ENCODE results near the gene ST6GALNAC6. TPM values are rescaled to one million over a fixed set of nuclear protein-coding genes. Genes with fewer than 3 reads are reported as not detected.

Gene ST6GALNAC6
- total and polyA plus RNA-seq, 10 donors, result 29.0 to 118 (median 71.6) TPM

DNA sequence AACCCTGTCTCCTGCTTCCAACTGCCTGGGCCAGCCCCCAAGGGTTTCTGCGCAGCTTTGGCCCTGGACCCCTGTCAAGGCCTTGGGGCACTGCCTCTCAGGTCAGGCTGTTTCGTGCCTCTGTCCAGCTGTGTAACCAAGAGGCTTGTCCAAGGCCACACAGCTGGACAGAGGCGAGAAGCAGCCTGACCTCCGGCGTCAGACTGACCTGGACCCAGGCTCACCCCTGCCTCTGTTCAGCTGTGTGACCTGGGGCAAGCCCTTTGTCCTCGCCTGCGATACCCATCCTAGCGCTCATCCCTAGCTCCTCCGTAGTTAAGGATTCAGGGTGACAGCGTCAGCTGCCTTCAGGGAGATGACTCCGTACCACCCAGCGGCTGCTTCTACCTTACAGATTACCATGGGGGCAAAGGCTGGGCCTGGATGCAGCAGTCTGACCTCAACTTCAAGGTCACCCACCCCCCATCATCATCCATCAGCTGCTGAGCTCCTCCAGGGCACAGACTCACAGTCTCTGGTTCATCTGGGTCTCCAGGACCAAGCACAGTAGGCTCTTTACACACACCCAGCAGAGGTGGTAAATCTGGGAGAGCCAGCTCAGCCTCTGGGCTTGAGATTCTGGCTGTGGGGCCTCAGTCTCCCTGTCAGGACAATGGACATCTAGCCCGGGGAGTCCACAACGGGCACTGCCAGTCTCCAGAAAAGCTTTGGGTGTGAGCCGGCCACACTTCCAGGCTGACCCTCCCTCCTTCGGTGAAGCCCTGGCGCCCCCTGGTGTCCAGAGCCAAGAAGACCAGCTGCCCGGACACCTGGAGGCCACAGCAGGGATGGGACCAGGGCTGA lies 29.9 kb downstream of the ST6GALNAC6 start:
- no peaks in the 10 kb centered on the region for H3K27me3 ChIP-seq (replicated peaks in 1 of 7)
- H3K4me3 ChIP-seq, result no peak overlapping the region
- DNase-seq, result peak; percentile 97
- H3K4me1 ChIP-seq, result peaks cover 32 to 99% (median 65%) of the 10 kb centered on the region in 6 donors
- 40 to 61% (median 56%) methylated on average over 10 to 18 of the region's 18 CpGs for WGBS, 5 donors
- intact Hi-C loops (cut with DNase I; ENCODE audit: low total_unique reads), result loop anchor here (10.0 kb wide), 1 partner anchor 75 kb away; no protein-coding TSS in a partner anchor
- TF ChIP-seq POLR2A (IDR thresholded peaks at IDR 0.05) (no peak), POLR2AphosphoS5 (IDR thresholded peaks at IDR 0.05) (peak; percentile 82 to 83 (median 82))
- TF ChIP-seq, protein P1, sequence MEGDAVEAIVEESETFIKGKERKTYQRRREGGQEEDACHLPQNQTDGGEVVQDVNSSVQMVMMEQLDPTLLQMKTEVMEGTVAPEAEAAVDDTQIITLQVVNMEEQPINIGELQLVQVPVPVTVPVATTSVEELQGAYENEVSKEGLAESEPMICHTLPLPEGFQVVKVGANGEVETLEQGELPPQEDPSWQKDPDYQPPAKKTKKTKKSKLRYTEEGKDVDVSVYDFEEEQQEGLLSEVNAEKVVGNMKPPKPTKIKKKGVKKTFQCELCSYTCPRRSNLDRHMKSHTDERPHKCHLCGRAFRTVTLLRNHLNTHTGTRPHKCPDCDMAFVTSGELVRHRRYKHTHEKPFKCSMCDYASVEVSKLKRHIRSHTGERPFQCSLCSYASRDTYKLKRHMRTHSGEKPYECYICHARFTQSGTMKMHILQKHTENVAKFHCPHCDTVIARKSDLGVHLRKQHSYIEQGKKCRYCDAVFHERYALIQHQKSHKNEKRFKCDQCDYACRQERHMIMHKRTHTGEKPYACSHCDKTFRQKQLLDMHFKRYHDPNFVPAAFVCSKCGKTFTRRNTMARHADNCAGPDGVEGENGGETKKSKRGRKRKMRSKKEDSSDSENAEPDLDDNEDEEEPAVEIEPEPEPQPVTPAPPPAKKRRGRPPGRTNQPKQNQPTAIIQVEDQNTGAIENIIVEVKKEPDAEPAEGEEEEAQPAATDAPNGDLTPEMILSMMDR (IDR thresholded peaks at IDR 0.05 in 8 of 11, conservative IDR thresholded peaks at IDR 0.05 in 3 of 11), result peak; percentile 93 to 99 (median 96)
- peak overlapping the region in 5 of 8 donors; percentile 79 to 86 (median 82) for H3K27ac ChIP-seq
- peaks cover 0 to 45% (median 6%) of the 10 kb centered on the region in 6 donors for H3K36me3 ChIP-seq
- H3K9me3 ChIP-seq, result no peaks in the 10 kb centered on the region

DNA sequence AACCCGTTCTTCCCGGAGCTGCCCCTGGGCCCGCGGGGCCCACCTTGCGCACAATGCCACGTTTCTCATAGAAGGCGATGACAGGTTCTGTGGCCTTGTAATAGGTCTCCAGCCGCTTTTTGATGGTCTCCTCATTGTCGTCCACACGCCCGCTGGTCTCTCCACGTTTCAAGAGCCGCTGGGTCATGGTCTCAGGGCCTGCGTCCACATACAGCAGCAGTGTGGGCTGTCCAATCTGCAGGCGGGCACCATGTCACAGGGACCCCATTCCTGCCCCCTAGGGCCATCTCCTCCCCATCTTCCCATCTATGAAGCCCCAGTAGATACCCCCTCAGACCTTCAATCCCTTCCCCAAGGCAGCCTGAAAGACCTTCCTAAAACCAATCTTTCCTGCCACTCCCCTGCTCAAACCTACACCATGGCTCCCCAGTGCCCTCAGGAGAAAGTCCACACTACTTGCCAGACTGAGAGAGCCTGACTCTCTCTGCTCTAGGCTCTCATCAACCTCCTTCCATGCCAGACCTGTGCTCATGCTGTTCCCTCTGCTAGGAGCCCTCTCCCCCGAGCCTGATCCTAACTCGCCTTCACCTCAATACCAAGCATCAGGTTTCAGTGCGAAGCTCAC lies 31.0 kb downstream of the ST6GALNAC6 start:
- no peak for DNase-seq
- no peak overlapping the region for H3K4me3 ChIP-seq
- TF ChIP-seq POLR2AphosphoS5 (IDR thresholded peaks at IDR 0.05) (no peak), POLR2A (IDR thresholded peaks at IDR 0.05) (no peak)
- TF ChIP-seq, protein P1 (IDR thresholded peaks at IDR 0.05 in 8 of 11, conservative IDR thresholded peaks at IDR 0.05 in 3 of 11), result no peak
- peaks cover 0 to 45% (median 6%) of the 10 kb centered on the region in 6 donors for H3K36me3 ChIP-seq
- H3K9me3 ChIP-seq, result no peaks in the 10 kb centered on the region
- no peaks in the 10 kb centered on the region for H3K27me3 ChIP-seq (replicated peaks in 1 of 7)
- 79 to 90% (median 88%) methylated on average over 11 to 18 of the region's 18 CpGs for WGBS, 5 donors
- peak overlapping the region in 6 of 8 donors; percentile 70 to 86 (median 82) for H3K27ac ChIP-seq
- intact Hi-C loops (cut with DNase I; ENCODE audit: low total_unique reads), result loop anchor here (10.0 kb wide), 1 partner anchor 74 kb away; no protein-coding TSS in a partner anchor
- peaks cover 29 to 99% (median 64%) of the 10 kb centered on the region in 6 donors for H3K4me1 ChIP-seq

DNA sequence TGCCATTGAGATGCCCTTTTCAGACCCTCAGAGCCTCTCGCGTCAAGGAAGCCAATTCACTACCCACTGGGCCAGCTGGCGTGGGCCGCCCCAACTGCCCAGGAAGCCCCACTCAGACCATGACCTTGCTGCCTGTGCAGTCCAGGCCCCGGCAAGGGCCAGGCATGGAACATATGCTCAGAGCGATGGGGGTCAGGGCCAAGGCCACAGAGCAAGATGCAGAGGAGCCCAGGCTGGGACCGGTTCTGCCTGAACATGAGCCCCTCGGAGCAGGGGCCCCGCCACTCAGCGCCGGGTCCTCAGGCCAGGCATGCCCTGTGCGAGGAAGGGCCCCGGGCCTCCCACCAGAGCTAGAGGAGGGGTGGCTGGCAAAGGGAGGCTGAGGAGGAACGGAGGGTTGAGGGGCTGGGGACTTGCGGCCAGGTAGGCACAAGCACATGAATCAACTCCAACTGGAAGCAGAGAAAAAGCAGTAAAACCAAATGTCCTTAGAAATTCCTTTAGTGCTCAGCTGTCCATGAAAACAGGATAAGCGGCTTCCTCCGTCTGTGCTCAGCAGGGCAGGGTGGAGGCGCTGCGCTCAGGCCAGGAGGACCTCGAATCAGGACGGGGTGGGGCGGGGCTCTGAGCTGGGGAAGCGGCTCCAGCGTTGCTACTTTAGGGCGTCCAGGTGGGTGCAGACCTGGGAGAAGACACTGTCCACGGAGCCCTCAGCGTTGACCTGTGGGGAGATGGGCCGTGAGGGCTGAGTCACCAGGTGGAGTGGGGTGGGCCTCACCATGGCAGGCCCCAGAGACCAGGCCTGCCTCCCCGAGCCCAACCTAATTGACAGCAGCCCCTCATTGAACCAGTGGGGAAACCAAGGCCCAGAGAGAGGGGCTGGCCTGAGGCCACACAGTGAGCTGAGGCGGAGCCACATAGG lies 31.8 kb downstream of the ST6GALNAC6 start:
- 66 to 83% (median 75%) methylated on average over 19 to 30 of the region's 30 CpGs for WGBS, 5 donors
- DNase-seq, result peak; percentile 86
- TF ChIP-seq POLR2A (IDR thresholded peaks at IDR 0.05), result no peak
- TF ChIP-seq, protein P1 (IDR thresholded peaks at IDR 0.05 in 8 of 11, conservative IDR thresholded peaks at IDR 0.05 in 3 of 11), result no peak
- TF ChIP-seq POLR2AphosphoS5 (IDR thresholded peaks at IDR 0.05), result peak; percentile 13 to 77 (median 67)
- Histone ChIP-seq H3K27me3 (replicated peaks in 1 of 7) (no peaks in the 10 kb centered on the region), H3K4me3 (no peak overlapping the region), H3K27ac (peak overlapping the region; percentile 57 to 86 (median 80)), H3K36me3 (peaks cover 0 to 38% (median 6%) of the 10 kb centered on the region in 6 donors), H3K9me3 (no peaks in the 10 kb centered on the region), H3K4me1 (peaks cover 36 to 99% (median 71%) of the 10 kb centered on the region in 6 donors)
- intact Hi-C loops (cut with DNase I; ENCODE audit: low total_unique reads), result loop anchor here (10.0 kb wide), 1 partner anchor 73 kb away; no protein-coding TSS in a partner anchor

Measured in spleen (tissue), 11 donors.